HL-60/S4 (cell line): ENCODE results near the gene PRR14L.
"Not testable (repeated sequence)": the region's sequence is repeated elsewhere in the genome, so short reads cannot be mapped to it uniquely, and the experiment has no call there.

Source experiments
- in situ Hi-C: fragments of 300-500 bp; cut with MboI; formaldehyde crosslinking; loops from 2 replicates; pipeline ENCODE4 v1.14.3; 2022; ENCODE audit warnings: low sequenced_read_pairs

Gene PRR14L

DNA sequence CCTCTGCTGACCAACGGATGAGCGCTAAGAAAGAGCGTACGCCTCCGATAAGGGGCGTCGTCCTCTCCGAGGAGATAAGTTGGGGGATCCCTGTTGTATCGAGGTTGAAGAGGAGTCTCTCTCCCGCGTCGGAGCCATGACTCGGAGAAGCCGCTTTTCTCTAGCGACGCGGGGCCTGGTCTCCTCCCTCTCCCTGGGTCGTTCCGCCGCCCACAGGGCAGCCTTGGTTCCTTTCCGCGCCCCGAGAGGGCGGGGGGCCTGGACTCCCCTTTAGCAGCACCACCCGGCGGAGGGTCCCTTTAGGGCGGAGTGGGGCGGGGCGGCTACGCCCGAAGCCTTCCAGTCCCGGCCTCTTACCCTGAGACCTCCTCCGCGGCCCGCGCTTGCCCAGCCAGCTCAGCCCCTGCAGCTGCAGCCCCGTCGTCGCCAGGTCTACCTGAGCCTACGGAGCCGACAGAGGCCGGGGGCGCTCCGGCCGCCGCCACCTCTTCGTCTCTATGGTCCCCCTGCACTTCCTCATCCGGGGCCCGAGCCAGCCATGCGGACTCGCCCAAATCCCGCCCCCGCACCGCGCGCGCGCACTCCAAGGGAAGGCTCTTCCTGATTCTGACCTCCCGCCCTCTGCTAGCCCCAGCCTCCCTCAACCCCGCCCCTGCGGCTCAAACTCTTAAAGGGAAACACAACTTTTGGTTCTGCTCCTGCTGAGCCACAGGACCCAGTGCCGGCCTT, at the start of gene PRR14L:
PRR14L (minus strand) TSS at position 497 of the 729 bp plus-strand sequence. CDS start 11,272 bp downstream, outside the sequence.
- in situ Hi-C loops: no loop called here

- in situ Hi-C loops: not testable (repeated sequence)
These were observed 49.4 kb upstream of the PRR14L start for GRCh38 chr22:31799358-31799757.

GRCh38 chr22:31790240-31790639, 40.3 kb upstream of the PRR14L start:
- in situ Hi-C loops: no loop called here

- in situ Hi-C loops: no loop called here
These were observed 39.9 kb upstream of the PRR14L start for GRCh38 chr22:31789803-31790202.

DNA sequence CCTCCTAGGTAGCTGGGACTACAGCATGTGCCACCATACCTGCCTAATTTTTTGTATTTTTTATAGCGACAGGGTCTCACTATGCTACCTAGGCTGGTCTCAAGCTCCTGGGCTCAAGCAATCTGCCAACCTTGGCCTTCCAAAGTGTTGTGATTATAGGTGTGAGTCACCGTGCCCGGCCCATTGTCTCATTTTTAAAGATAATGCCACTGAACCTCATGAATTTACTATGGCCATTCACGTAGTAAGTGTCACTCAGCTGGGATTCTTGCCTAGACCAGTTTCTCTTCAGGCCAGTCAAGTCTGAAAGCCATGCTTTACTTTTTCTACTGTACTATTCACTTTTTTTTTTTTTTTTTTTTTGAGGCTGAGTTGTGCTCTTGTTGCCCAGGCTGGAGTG, 26.3 kb upstream of the PRR14L start:
- in situ Hi-C loops: no loop called here

GRCh38 chr22:31773416-31773815, 23.5 kb upstream of the PRR14L start:
- in situ Hi-C loops: no loop called here

- in situ Hi-C loops: no loop called here
These were observed 18.6 kb upstream of the PRR14L start for GRCh38 chr22:31768422-31769059.

GRCh38 chr22:31764785-31765184, 14.9 kb upstream of the PRR14L start:
- in situ Hi-C loops: no loop called here

DNA sequence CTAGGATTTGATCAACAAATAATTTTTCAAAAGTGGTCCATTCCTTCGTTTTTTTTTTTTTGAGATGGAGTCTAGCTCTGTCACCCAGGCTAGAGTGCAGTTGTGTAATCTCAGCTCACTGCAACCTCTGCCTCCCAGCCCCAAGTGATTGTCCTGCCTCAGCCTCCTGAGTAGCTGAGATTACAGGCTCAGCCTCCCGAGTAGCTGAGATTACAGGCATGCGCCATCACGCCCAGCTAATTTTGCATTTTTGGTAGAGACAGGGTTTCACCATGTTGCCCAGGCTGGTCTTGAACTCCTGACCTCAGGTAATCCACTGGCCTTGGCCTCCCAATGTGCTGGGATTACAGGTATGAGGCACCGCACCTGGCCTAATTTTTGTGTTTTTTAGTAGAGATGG, 8.9 kb upstream of the PRR14L start:
- in situ Hi-C loops: not testable (repeated sequence)

- in situ Hi-C loops: no loop called here
These were observed 7.3 kb upstream of the PRR14L start for GRCh38 chr22:31757265-31757664.

GRCh38 chr22:31754813-31755212, 4.9 kb upstream of the PRR14L start:
- in situ Hi-C loops: no loop called here

- in situ Hi-C loops: no loop called here
These were observed 3.9 kb upstream of the PRR14L start, which contains the start of gene DEPDC5 for GRCh38 chr22:31753634-31754501. Gene DEPDC5 (plus strand): TSS chr22:31754019. CDS start chr22:31754922, 903 bp downstream.

DNA sequence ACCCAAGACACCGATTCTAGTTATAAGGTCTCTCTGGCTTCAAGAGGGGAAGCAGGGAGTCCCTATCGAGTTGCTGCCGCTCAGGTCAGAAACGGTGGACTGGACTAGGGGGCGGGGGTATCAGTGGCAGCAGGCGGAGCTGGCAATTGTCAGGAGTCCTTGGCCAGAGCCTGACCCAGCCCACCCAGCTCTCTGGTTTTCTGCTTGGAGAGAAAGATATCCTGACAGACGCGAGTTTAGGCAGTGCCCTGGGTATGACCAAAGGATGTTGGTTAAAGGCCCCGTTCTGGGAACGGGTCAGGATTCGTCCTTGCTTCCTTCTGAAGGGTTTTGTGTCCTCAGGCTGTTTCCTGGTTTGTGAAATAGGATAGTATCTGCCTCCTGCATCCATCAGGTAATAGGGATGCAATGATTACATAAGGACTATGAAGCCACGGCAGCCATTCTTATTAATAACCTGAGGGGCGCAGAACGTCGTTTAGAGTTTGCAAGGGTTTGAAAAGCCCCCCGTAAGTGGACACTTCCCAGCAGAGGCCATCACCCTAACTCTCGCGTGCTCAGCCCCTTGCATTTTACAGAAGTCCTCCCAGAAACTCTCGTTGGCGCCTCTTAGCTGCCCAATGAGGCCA, 3.2 kb upstream of the PRR14L start:
- in situ Hi-C loops: no loop called here

GRCh38 chr22:31752096-31752847, 2.3 kb upstream of the PRR14L start:
- in situ Hi-C loops: no loop called here

GRCh38 chr22:31750365-31751284, 693 bp upstream of the PRR14L start:
- in situ Hi-C loops: no loop called here

DNA sequence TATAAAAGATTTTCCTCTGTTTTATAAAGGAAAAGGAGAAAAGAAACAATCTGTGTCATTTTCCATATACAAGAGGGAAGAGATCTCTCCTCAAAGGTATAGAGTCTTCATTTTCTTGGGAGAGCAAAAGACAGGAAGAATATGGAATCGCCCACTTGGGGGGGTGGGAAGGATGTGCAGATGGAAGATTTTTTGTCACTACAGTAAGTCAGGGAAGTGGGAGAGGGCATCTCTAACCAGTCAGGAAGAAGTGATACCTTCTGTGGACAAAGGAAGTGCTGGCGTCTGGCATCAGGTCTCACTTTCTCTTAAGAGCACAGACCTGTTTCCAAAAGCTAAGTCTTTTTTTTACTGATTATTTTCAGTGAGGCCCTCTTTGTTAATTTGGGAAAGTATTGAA, 1.4 kb downstream of the PRR14L start:
- in situ Hi-C loops: no loop called here

GRCh38 chr22:31747441-31747840, 2.5 kb downstream of the PRR14L start:
- in situ Hi-C loops: no loop called here

- in situ Hi-C loops: no loop called here
These were observed 6.1 kb downstream of the PRR14L start for GRCh38 chr22:31743871-31744270.

DNA sequence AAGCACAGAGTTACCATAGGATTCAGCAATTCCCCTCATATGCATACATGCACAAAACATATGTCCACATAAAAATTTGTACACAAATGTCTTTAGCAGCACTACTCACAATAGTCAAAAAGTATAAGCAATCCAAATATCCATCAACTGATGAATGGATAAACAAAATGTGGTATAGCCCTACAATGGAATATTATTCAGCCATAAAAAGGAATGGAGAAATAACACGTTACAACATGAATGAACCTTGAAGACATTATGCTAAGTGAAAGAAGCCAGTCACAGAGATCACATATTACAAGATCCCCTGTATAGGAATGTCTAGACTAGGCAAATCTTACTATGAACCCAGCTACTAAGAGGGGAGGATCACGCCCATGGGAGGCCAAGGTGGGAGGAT, 7.2 kb downstream of the PRR14L start:
- in situ Hi-C loops: no loop called here
